ENCODE data around the gene DPP6.

DNA sequence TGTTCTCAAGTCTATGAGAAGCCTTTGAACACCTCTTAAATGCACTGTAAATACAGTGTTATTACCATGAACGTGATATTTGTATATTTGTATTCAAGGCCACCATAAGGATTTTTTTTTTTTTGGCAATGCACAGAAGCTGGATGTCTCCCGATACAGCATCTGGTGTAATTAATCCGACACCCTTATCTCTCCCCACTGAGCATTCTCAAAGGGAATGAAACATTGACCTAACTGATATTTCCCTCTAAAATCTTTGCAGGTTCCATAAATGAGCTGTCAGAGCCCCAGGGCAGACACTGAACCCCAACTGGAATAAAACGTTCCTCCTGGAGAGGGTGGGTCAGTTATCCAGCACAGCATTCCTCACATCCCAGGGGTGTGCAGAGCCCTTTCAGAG, 634.1 kb downstream of the DPP6 start:
- TF ChIP-seq, protein P1, sequence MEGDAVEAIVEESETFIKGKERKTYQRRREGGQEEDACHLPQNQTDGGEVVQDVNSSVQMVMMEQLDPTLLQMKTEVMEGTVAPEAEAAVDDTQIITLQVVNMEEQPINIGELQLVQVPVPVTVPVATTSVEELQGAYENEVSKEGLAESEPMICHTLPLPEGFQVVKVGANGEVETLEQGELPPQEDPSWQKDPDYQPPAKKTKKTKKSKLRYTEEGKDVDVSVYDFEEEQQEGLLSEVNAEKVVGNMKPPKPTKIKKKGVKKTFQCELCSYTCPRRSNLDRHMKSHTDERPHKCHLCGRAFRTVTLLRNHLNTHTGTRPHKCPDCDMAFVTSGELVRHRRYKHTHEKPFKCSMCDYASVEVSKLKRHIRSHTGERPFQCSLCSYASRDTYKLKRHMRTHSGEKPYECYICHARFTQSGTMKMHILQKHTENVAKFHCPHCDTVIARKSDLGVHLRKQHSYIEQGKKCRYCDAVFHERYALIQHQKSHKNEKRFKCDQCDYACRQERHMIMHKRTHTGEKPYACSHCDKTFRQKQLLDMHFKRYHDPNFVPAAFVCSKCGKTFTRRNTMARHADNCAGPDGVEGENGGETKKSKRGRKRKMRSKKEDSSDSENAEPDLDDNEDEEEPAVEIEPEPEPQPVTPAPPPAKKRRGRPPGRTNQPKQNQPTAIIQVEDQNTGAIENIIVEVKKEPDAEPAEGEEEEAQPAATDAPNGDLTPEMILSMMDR (IDR thresholded peaks at IDR 0.05): no peak
- no peak for TF ChIP-seq EZH2 (IDR thresholded peaks at IDR 0.05; ENCODE audit: borderline replicate concordance, insufficient read depth, low read depth, low read length, poor library complexity, severe bottlenecking)

Data from B cell (primary cell).